SK-N-SH (cell line): ENCODE data around the gene UVRAG. TPM values are rescaled to one million over a fixed set of nuclear protein-coding genes. Genes with fewer than 3 reads are reported as not detected.

Experiments
- CTCF ChIA-PET: fragments of 300-600, 350-600 bp; formaldehyde crosslinking; extraction: SDS; loops from one replicate; lab custom pipeline; 2021; lab: Yijun Ruan, JAX
- POLR2A ChIA-PET: fragments of 350-600 bp; sonication (Branson Sonifier 250); formaldehyde crosslinking; extraction: SDS; loops from one replicate; lab custom pipeline; 2020; ENCODE audit warnings: antibody characterized with exemption, inconsistent platforms; lab: Yijun Ruan, JAX
- DNase-seq: peaks from one replicate; pipeline ENCODE4 v3.0.0; 2012
- H2AFZ ChIP-seq: fragments of 200-600 bp; sonication (generic); 2 replicates; pipeline ENCODE4 v1.8.1; 2016; ENCODE audit warnings: antibody characterized with exemption, mild to moderate bottlenecking, low read depth
- H3F3A ChIP-seq: fragments of 200-600 bp; sonication (generic); replicated peaks from 2 replicates; pipeline ENCODE3; 2016; ENCODE audit warnings: antibody characterized with exemption, mild to moderate bottlenecking; ENCODE audit not compliant: insufficient read depth
- H3K27ac ChIP-seq, 2 experiments: fragments of 200-500 bp in 1 of 2; fragments of 200-600 bp in 1 of 2; sonication (Bioruptor generic) in 1 of 2; sonication (generic), shearing (Covaris generic) in 1 of 2; 2 replicates each; pipeline versions ENCODE4 v1.5.1 to v1.6.1; 2014 to 2016; ENCODE audit warnings: low read depth in 2 of 2, inconsistent platforms in 1 of 2, low read length in 1 of 2, mild to moderate bottlenecking in 1 of 2, mixed read lengths in 1 of 2
- H3K27me3 ChIP-seq: fragments of 200-600 bp; sonication (generic), shearing (Covaris generic); 2 replicates; pipeline ENCODE4 v1.6.1; 2016; ENCODE audit warnings: mixed run types; ENCODE audit not compliant: insufficient read depth
- H3K36me3 ChIP-seq, 2 experiments: fragments of 200-500 bp in 1 of 2; fragments of 200-600 bp in 1 of 2; sonication (Bioruptor generic) in 1 of 2; sonication (generic) in 1 of 2; replicated peaks in 1 of 2; 2 replicates each; pipeline versions ENCODE3 to v1.5.1; 2014 to 2016; ENCODE audit warnings: low read length in 1 of 2, mild to moderate bottlenecking in 1 of 2; ENCODE audit not compliant: insufficient read depth in 2 of 2, control insufficient read depth in 1 of 2
- H3K4me1 ChIP-seq, 2 experiments: fragments of 200-500 bp in 1 of 2; fragments of 200-600 bp in 1 of 2; sonication (Bioruptor generic) in 1 of 2; sonication (generic), shearing (Covaris generic) in 1 of 2; 2 replicates each; pipeline versions ENCODE4 v1.5.1 to v1.6.1; 2014 to 2016; ENCODE audit warnings: low read depth in 1 of 2, low read length in 1 of 2, mixed run types in 1 of 2; ENCODE audit not compliant: insufficient read depth in 2 of 2, control insufficient read depth in 1 of 2
- H3K4me2 ChIP-seq: fragments of 200-600 bp; sonication (generic), shearing (Covaris generic); 2 replicates; pipeline ENCODE4 v1.6.1; 2017; ENCODE audit warnings: mixed run types
- H3K4me3 ChIP-seq, 2 experiments: fragments of 200-500 bp in 1 of 2; fragments of 200-600 bp in 1 of 2; sonication (Bioruptor generic) in 1 of 2; sonication (generic), shearing (Covaris generic) in 1 of 2; 2 replicates each; pipeline versions ENCODE4 v1.5.1 to v1.8.1; 2014 to 2016; ENCODE audit warnings: low read depth in 2 of 2, inconsistent platforms in 1 of 2, low read length in 1 of 2, mild to moderate bottlenecking in 1 of 2, mixed read lengths in 1 of 2, moderate library complexity in 1 of 2
- H3K79me2 ChIP-seq: fragments of 200-600 bp; sonication (generic); 2 replicates; pipeline ENCODE4 v1.8.1; 2017; ENCODE audit warnings: mild to moderate bottlenecking; ENCODE audit not compliant: insufficient read depth
- H3K9ac ChIP-seq: fragments of 200-600 bp; sonication (generic); 2 replicates; pipeline ENCODE4 v1.6.1; 2017; ENCODE audit warnings: mixed run types
- H3K9me2 ChIP-seq: fragments of 200-600 bp; sonication (generic); 2 replicates; pipeline ENCODE4 v1.6.1; 2017; ENCODE audit warnings: mixed run types
- H3K9me3 ChIP-seq: fragments of 200-600 bp; sonication (generic); 2 replicates; pipeline ENCODE4 v1.6.1; 2017; ENCODE audit warnings: mixed run types, mild to moderate bottlenecking, moderate library complexity
- H4K20me1 ChIP-seq: fragments of 200-600 bp; sonication (generic); 2 replicates; pipeline ENCODE4 v1.6.1; 2017; ENCODE audit warnings: mild to moderate bottlenecking, mixed run types; ENCODE audit not compliant: insufficient read depth
- CTCF ChIP-seq: fragments of 200-600 bp; sonication (generic); IDR thresholded peaks from 2 replicates; pipeline ENCODE4 v1.6.1; 2017; ENCODE audit warnings: antibody characterized with exemption, mild to moderate bottlenecking, moderate library complexity
- EP300 ChIP-seq, 2 experiments: IDR thresholded peaks; 2 replicates each; pipeline versions ENCODE4 v1.4.0 to v1.6.1; 2012; ENCODE audit warnings: borderline replicate concordance in 1 of 2, low read depth in 1 of 2, low read length in 1 of 2
- JUND ChIP-seq: IDR thresholded peaks from 2 replicates; pipeline ENCODE4 v1.4.0; 2012
- RFX5 ChIP-seq: IDR thresholded peaks from 2 replicates; pipeline ENCODE4 v1.6.1; 2012; ENCODE audit warnings: mild to moderate bottlenecking, improper control_type of control experiment, low read length
- TCF12 ChIP-seq: IDR thresholded peaks from 2 replicates; pipeline ENCODE4 v1.4.0; 2012
- WGBS: methylation state at CpG from one replicate; pipeline ENCODE4 v1.1.6; 2017; ENCODE audit warnings: low lambda C conversion rate; 5-methylcytosine and 5-hydroxymethylcytosine counted together
- polyA plus RNA-seq, 3 experiments: library from polyadenylated mRNA; depleted of rRNA; stranded (reverse); fragments of >200 nt; gene quantifications; 2 replicates each; pipeline ENCODE4 v1.2.3, GENCODE V29; 2012
- TF ChIP-seq, protein P1 (sequence below): fragments of 150-350 bp; IDR thresholded peaks from 2 replicates; pipeline ENCODE4 v1.6.1; 2017; ENCODE audit warnings: antibody characterized with exemption, low read length, low read depth, borderline replicate concordance
- TF ChIP-seq, protein P2 (sequence below): IDR thresholded peaks from 2 replicates; pipeline ENCODE4; 2012
- TF ChIP-seq, protein P3 (sequence below): fragments of 150-350 bp; IDR thresholded peaks from 2 replicates; pipeline ENCODE4 v1.6.1; 2016; ENCODE audit warnings: mild to moderate bottlenecking, low read depth, low read length

The UVRAG gene
- polyA plus RNA-seq, 1 of the 3 experiments (the other 2 are of a cell fraction) = 5.8 TPM

DNA sequence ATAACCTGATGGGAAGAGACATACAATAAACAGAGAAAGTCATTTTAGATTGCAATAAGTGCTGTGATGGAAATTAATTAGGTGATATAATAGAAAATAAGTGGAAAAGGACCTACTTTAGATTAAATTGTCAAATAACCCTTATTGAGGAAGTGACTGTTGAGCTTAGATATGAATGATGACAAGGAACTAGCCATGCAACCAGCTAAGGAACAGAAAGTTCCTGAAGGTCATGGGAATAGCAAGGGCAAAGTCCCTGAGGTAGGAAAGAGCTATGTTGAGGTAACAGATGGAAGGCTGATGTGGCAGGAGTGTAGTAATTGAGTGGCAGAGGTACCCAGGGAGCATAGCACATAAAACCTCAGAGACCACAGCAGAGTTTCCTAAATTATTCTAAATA is 256.1 kb downstream of the UVRAG start:
- H3K4me1 ChIP-seq = peaks cover 17 to 20% of the 10 kb centered on the region in 2 experiments; a peak in 3 of 4 replicates
- TF ChIP-seq, protein P1, sequence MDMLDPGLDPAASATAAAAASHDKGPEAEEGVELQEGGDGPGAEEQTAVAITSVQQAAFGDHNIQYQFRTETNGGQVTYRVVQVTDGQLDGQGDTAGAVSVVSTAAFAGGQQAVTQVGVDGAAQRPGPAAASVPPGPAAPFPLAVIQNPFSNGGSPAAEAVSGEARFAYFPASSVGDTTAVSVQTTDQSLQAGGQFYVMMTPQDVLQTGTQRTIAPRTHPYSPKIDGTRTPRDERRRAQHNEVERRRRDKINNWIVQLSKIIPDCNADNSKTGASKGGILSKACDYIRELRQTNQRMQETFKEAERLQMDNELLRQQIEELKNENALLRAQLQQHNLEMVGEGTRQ = no peak
- TF ChIP-seq, protein P2, sequence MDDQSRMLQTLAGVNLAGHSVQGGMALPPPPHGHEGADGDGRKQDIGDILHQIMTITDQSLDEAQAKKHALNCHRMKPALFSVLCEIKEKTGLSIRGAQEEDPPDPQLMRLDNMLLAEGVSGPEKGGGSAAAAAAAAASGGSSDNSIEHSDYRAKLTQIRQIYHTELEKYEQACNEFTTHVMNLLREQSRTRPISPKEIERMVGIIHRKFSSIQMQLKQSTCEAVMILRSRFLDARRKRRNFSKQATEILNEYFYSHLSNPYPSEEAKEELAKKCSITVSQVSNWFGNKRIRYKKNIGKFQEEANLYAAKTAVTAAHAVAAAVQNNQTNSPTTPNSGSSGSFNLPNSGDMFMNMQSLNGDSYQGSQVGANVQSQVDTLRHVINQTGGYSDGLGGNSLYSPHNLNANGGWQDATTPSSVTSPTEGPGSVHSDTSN = no peak
- TF ChIP-seq JUND = no peak
- TF ChIP-seq, protein P3, sequence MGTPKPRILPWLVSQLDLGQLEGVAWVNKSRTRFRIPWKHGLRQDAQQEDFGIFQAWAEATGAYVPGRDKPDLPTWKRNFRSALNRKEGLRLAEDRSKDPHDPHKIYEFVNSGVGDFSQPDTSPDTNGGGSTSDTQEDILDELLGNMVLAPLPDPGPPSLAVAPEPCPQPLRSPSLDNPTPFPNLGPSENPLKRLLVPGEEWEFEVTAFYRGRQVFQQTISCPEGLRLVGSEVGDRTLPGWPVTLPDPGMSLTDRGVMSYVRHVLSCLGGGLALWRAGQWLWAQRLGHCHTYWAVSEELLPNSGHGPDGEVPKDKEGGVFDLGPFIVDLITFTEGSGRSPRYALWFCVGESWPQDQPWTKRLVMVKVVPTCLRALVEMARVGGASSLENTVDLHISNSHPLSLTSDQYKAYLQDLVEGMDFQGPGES = no peak
- no peak for TF ChIP-seq RFX5
- TF ChIP-seq CTCF = no peak
- no peaks in the 10 kb centered on the region for H3K79me2 ChIP-seq
- H3K36me3 ChIP-seq = peaks cover 0 to 6% of the 10 kb centered on the region in 2 experiments
- H3K9ac ChIP-seq = no peak overlapping the region
- CTCF ChIA-PET = no interaction called here
- POLR2A ChIA-PET = no interaction called here
- H2AFZ ChIP-seq = no peak overlapping the region
- no peak overlapping the region for H3K4me3 ChIP-seq
- no peaks in the 10 kb centered on the region for H4K20me1 ChIP-seq
- DNase-seq = no peak
- H3K27ac ChIP-seq = no peak overlapping the region
- no peaks in the 10 kb centered on the region for H3K27me3 ChIP-seq
- H3K9me3 ChIP-seq = no peaks in the 10 kb centered on the region
- H3K9me2 ChIP-seq = no peaks in the 10 kb centered on the region
- H3F3A ChIP-seq = peaks cover 12% of the 10 kb centered on the region
- no peak overlapping the region for H3K4me2 ChIP-seq

DNA sequence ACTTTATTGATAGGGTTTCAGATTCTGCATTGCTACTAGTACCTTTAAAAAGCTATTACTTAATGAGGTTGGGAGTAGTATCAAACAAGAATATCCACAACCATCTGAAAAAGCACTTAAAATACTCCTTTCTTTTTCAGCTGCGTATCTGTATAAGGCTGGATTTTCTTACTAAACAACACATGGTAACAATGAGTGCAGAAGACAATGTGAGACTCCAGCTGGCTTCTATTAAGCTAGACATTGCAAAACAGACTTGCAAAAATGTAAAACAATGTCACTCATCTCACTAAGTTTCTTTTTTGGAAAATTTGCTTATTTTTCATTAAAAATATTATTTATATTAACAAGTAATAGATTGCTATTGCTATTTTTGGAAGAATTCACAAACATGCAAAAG is 258.7 kb downstream of the UVRAG start:
- Histone ChIP-seq H2AFZ (no peak overlapping the region), H3K9me2 (no peaks in the 10 kb centered on the region), H3K79me2 (no peaks in the 10 kb centered on the region), H4K20me1 (no peaks in the 10 kb centered on the region), H3K9ac (no peak overlapping the region), H3K4me3 (no peak overlapping the region; a peak in 1 of 4 replicates)
- POLR2A ChIA-PET = no interaction called here
- CTCF ChIA-PET = interaction anchor here (1.3 kb wide), 1 partner anchor 75 kb away, joined by 3 read pairs; no protein-coding TSS in a partner anchor
- TF ChIP-seq EP300 (IDR thresholded peaks at IDR 0.05; ENCODE audit: borderline replicate concordance in 1 of 2, low read depth in 1 of 2, low read length in 1 of 2) (no peak), TCF12 (peak; percentile 83)
- TF ChIP-seq, all 33 proteins: peak for 1
- Histone ChIP-seq H3K27me3 (no peaks in the 10 kb centered on the region), H3K9me3 (no peaks in the 10 kb centered on the region), H3F3A (peaks cover 19% of the 10 kb centered on the region), H3K27ac (peak overlapping the region; percentile 62 to 74), H3K36me3 (peaks cover 0 to 5% of the 10 kb centered on the region in 2 experiments), H3K4me1 (peaks cover 17 to 27% of the 10 kb centered on the region in 2 experiments; a peak in 3 of 4 replicates), H3K4me2 (no peak overlapping the region; the same call in 1 of the 2 replicates)
- WGBS = 18% methylated on average over 1 of the region's 1 CpG
- peak; percentile 16 for DNase-seq
